Immature natural killer cell (primary cell): Measurements from ENCODE around the gene COL23A1. TPM values are rescaled to one million over a fixed set of nuclear protein-coding genes. Genes with fewer than 3 reads are reported as not detected.
"Not testable (repeated sequence)": the region's sequence is repeated elsewhere in the genome, so short reads cannot be mapped to it uniquely, and the experiment has no call there.

ENCODE experiments used
- DNase-seq, 3 donors: peaks; one replicate each; pipeline ENCODE4 v3.0.0; 2022; ENCODE audit warnings: mixed read lengths in 1 of 3
- H3K27ac Mint-ChIP-seq, 6 donors: one replicate each; pipeline ENCODE4 v1.8.0; 2020; ENCODE audit warnings: mixed read lengths in 6 of 6, mild to moderate bottlenecking in 5 of 6, inconsistent platforms in 4 of 6, moderate library complexity in 3 of 6
- H3K27me3 Mint-ChIP-seq, 3 donors: one replicate each; pipeline ENCODE4 v1.8.0; 2020 to 2021; ENCODE audit warnings: low read depth in 3 of 3, mild to moderate bottlenecking in 3 of 3, mixed read lengths in 3 of 3, moderate library complexity in 3 of 3, inconsistent platforms in 1 of 3
- H3K36me3 Mint-ChIP-seq, 3 donors: one replicate each; pipeline ENCODE4 v1.8.0; 2020; ENCODE audit warnings: mixed read lengths in 3 of 3, inconsistent platforms in 2 of 3, mild to moderate bottlenecking in 2 of 3
- H3K4me1 Mint-ChIP-seq, 2 donors: one replicate each; pipeline ENCODE4 v1.8.0; 2020; ENCODE audit warnings: inconsistent platforms in 2 of 2, mild to moderate bottlenecking in 2 of 2, mixed read lengths in 2 of 2, moderate library complexity in 1 of 2
- H3K4me3 Mint-ChIP-seq, 5 donors: one replicate each; pipeline ENCODE4 v1.8.0; 2020; ENCODE audit warnings: mild to moderate bottlenecking in 5 of 5, mixed read lengths in 5 of 5, inconsistent platforms in 3 of 5, moderate library complexity in 3 of 5
- H3K9me3 Mint-ChIP-seq, 6 donors: one replicate each; pipeline ENCODE4 v1.8.0; 2020; ENCODE audit warnings: mild to moderate bottlenecking in 6 of 6, mixed read lengths in 6 of 6, inconsistent platforms in 4 of 6, moderate library complexity in 3 of 6
- polyA plus RNA-seq, 3 donors: library from polyadenylated mRNA; unstranded; fragments of 300-500 nt; fragmentation: Illumina TruSeq; gene quantifications; one replicate each; pipeline ENCODE4 v1.2.3, GENCODE V29; 2021

The COL23A1 gene
- polyA plus RNA-seq, 3 donors from 2014 or later: 0.40 to 0.78 TPM; not detected in 1

DNA sequence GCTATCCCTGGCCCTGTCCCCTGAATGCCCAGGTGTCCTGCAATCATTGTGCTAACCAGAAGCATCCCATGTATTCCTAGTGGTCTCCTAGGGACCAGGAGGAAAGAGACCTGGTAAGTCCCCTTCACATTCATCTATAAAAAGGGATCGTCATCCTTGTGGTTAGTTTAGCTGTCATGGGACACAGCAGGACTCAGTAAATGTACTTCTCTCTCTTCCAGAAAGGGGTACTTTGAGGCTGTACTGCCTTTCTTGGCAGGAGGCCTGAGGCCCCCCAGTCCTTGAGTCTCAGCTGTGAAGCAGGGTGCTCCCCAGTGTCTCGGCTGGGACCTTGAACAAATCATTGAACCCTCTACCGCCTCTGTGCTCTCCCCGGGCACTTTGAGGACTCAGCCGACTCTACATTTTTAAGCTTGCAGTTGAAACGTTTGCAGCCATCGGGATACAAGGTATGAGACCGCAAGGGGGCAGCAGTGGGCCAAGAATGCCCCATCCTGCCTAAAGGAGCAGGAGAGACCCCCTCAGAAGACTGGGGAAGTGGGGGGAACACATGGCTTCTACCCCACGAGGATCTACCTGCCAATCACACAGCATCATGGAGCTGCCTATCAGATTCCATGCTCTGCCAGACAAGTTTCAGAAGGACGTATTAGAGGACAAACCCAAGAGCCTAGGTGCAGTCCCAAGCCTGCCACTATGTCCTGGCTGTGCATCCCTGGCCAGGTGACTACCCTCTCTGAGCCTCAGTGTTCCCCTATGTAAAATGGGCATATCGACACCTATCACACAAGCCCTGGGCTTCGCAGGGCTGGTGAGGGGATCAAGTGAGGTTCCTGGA is 355.2 kb downstream of the COL23A1 start:
- no peaks in the 10 kb centered on the region for H3K36me3 Mint-ChIP-seq
- H3K27ac Mint-ChIP-seq: peak overlapping the region; percentile 5 to 83 (median 56)
- H3K9me3 Mint-ChIP-seq: no peaks in the 10 kb centered on the region
- H3K4me1 Mint-ChIP-seq: peaks cover 71 to 80% of the 10 kb centered on the region in 2 donors
- DNase-seq: peak; percentile 65 to 73 (median 72)
- H3K4me3 Mint-ChIP-seq: peak overlapping the region; percentile 8 to 59 (median 26)
- peaks cover 2 to 15% (median 5%) of the 10 kb centered on the region in 3 donors for H3K27me3 Mint-ChIP-seq

DNA sequence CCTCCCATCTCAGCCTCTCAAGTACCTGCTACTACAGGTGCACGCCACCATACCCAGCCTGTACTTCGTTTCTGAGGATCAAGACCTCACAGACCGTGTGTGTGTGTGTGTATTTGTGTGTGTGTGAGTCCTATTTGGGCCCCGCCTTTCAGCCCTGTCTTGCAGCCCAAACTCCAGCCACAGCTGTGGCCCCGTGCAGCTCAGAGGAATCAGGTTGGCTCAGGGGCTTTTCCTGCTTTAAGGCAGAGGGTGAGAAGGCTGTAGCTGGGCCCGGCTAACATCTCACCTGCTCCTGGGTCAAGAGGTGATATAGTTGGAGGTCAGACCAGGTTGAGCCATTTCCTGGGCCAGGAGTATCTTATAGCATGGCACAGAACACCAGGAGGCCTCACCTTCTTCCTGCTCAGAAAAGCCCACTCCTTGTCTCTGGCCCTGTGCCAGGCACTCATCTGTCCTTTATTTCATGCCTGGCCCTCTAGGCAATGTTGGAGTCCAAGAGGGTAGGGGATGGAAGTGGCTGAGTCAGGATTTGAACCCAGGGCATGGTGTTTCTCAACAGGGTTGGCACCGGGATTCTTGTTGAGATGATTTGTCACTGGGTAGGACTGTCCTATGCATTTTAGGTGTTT is 356.0 kb downstream of the COL23A1 start:
- Mint-ChIP-seq H3K36me3 (peaks cover 3 to 4% (median 4%) of the 10 kb centered on the region in 3 donors), H3K4me1 (peaks cover 74 to 82% of the 10 kb centered on the region in 2 donors)

DNA sequence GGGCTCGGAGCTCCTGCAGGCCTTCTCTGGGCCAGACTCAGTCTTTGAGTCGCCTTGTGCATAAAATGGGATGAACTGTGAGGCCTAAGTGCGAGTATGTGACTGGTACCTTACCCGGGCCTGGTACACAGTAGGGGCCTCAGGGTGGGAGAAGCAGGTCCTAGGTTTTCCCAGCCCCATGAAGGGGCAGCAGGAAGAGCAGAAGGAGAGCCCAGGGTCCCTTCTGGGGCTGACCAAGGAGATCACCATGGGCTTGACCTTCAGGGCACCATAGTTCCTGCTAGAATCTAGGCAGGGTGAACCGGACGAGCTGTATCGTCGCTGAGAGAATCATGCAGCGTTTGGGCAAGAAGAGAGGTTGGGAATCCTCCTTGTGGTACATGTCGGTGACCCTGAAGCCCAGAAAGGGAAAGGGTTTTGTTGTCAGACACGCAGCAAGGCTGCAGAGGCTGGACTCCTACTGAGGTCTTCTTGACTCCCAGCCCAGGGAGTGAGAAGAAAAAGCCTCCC is 357.2 kb downstream of the COL23A1 start:
- H3K27me3 Mint-ChIP-seq: peaks cover 2 to 10% (median 5%) of the 10 kb centered on the region in 3 donors
- DNase-seq: no peak
- H3K27ac Mint-ChIP-seq: peak overlapping the region; percentile 66 to 87 (median 84)
- H3K36me3 Mint-ChIP-seq: peaks cover 4 to 8% (median 4%) of the 10 kb centered on the region in 3 donors
- H3K4me3 Mint-ChIP-seq: peak overlapping the region; percentile 66 to 85 (median 72)
- peaks cover 65 to 82% of the 10 kb centered on the region in 2 donors for H3K4me1 Mint-ChIP-seq
- H3K9me3 Mint-ChIP-seq: no peaks in the 10 kb centered on the region

More for the DNA sequence above, 356.0 kb downstream of the COL23A1 start:
- peaks cover 2 to 11% (median 5%) of the 10 kb centered on the region in 3 donors for H3K27me3 Mint-ChIP-seq
- H3K9me3 Mint-ChIP-seq: no peaks in the 10 kb centered on the region
- no peak for DNase-seq
- H3K27ac Mint-ChIP-seq: peak overlapping the region in 2 of 6 donors; percentile 57 to 66
- H3K4me3 Mint-ChIP-seq: peak overlapping the region in 4 of 5 donors; percentile 25 to 59 (median 30)

DNA sequence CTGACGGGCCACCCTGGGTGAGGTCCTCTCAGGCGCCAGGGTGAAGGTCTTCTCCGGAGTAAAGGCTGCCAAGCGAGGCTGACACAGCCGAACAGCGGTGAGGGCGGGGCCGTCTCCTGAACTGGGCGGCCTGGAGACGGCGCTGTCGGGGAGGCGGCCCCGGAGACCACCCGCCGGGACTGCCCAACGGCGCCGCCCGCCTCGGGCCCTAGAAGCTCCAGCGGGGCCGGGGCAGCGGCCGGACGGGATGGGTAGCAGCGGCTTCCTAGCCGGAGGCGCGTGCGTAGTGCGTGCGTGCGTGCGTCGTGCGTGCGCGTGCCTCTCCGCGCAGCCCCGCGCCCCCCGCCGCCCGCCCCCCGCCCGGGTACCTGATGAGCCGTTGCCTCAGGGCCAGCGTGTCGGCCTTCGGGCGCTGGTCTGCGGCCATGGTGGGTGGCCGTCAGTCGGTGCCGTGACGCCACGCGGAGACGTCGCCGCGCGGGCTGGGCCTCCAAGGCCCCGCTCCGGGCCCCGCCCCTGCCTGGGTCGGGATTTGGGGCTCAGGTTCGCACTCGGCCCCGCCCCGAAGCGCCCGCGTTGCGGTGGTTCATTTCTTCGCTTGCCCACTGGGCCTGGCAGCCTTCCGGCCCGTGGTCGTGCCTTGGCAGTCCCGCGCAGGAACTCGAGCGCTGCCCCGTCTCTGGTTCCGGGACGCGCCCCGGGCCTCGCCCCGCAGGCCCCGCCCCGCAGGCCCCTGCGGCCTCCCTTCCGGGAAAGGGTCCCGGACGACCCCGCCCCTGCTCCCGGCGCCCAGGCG is 357.9 kb downstream of the COL23A1 start, which contains the start of gene PHYKPL:
Gene PHYKPL (minus strand): TSS at position 679 of the 796 bp plus-strand sequence. CDS start 252 bp downstream, at position 427.
- H3K4me1 Mint-ChIP-seq: peaks cover 65 to 82% of the 10 kb centered on the region in 2 donors
- peak within 1 kb of the TSS; percentile 79 to 89 (median 85) for H3K4me3 Mint-ChIP-seq
- H3K9me3 Mint-ChIP-seq: no peaks in the 10 kb centered on the region
- DNase-seq: peak; percentile 72 to 76 (median 73)
- peaks cover 8 to 15% (median 10%) of the 10 kb centered on the region in 3 donors for H3K36me3 Mint-ChIP-seq
- H3K27ac Mint-ChIP-seq: peak within 1 kb of the TSS; percentile 66 to 93 (median 86)
- peaks cover 2 to 10% (median 5%) of the 10 kb centered on the region in 3 donors for H3K27me3 Mint-ChIP-seq

GRCh38 chr5:178231539-178232123 is 358.6 kb downstream of the COL23A1 start:
- DNase-seq: no peak
- Mint-ChIP-seq H3K27ac (peak overlapping the region; percentile 57 to 83 (median 78)), H3K4me3 (peak overlapping the region; percentile 79 to 89 (median 85)), H3K27me3 (peaks cover 2 to 5% (median 5%) of the 10 kb centered on the region in 3 donors), H3K36me3 (peaks cover 12 to 16% (median 15%) of the 10 kb centered on the region in 3 donors), H3K4me1 (peaks cover 60 to 82% of the 10 kb centered on the region in 2 donors), H3K9me3 (no peaks in the 10 kb centered on the region)

GRCh38 chr5:178230879-178231538 is 359.2 kb downstream of the COL23A1 start:
- H3K36me3 Mint-ChIP-seq: peaks cover 16 to 18% (median 16%) of the 10 kb centered on the region in 3 donors
- DNase-seq: no peak
- H3K4me1 Mint-ChIP-seq: peaks cover 56 to 81% of the 10 kb centered on the region in 2 donors
- H3K9me3 Mint-ChIP-seq: no peaks in the 10 kb centered on the region
- H3K4me3 Mint-ChIP-seq: peak overlapping the region; percentile 79 to 89 (median 85)
- H3K27me3 Mint-ChIP-seq: peaks cover 0 to 4% (median 2%) of the 10 kb centered on the region in 3 donors
- peak overlapping the region; percentile 57 to 83 (median 75) for H3K27ac Mint-ChIP-seq

GRCh38 chr5:178229861-178230260 is 360.3 kb downstream of the COL23A1 start:
- Mint-ChIP-seq H3K9me3 (no peaks in the 10 kb centered on the region), H3K4me1 (peaks cover 44 to 75% of the 10 kb centered on the region in 2 donors), H3K27ac (peak overlapping the region; percentile 9 to 71 (median 45)), H3K4me3 (peak overlapping the region; percentile 38 to 79 (median 56)), H3K27me3 (peaks cover 0 to 7% (median 0%) of the 10 kb centered on the region in 3 donors), H3K36me3 (peaks cover 16 to 20% (median 16%) of the 10 kb centered on the region in 3 donors)
- no peak for DNase-seq

GRCh38 chr5:178229111-178229510 is 361.1 kb downstream of the COL23A1 start:
- peak overlapping the region in 4 of 6 donors; percentile 12 to 74 (median 66) for H3K27ac Mint-ChIP-seq
- peaks cover 43 to 72% of the 10 kb centered on the region in 2 donors for H3K4me1 Mint-ChIP-seq
- not testable (repeated sequence) for H3K4me3 Mint-ChIP-seq, DNase-seq, H3K27me3 Mint-ChIP-seq, H3K9me3 Mint-ChIP-seq
- H3K36me3 Mint-ChIP-seq: peaks cover 16 to 22% (median 16%) of the 10 kb centered on the region in 3 donors

- H3K27ac Mint-ChIP-seq: peak overlapping the region in 2 of 6 donors; percentile 36 to 55
- H3K4me1 Mint-ChIP-seq: peaks cover 43 to 71% of the 10 kb centered on the region in 2 donors
- no peaks in the 10 kb centered on the region for H3K9me3 Mint-ChIP-seq
- H3K27me3 Mint-ChIP-seq: peaks cover 0 to 7% (median 0%) of the 10 kb centered on the region in 3 donors
- DNase-seq: no peak
- no peak overlapping the region for H3K4me3 Mint-ChIP-seq
- peaks cover 16 to 22% (median 16%) of the 10 kb centered on the region in 3 donors for H3K36me3 Mint-ChIP-seq
Observed at GRCh38 chr5:178228609-178229008, 361.6 kb downstream of the COL23A1 start.

DNA sequence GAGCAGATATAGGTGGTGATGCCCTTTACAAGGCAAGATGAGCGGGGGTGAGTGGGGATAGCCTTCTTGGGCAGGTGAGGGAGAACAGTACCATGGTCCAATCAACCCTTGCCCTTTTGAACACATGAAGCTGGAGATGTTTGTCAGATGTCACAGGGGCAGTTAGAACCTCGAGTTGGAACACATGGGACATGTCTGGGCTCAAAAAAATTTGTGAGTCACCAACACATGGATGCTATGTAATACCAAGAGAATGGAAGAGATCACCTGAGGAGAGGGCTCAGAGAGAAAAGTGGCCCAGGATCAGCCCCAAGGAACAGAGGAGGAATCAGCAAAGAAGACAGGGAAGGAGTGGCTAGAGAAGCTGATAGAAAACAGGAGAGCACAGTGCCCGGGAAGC is 362.3 kb downstream of the COL23A1 start:
- Mint-ChIP-seq H3K4me1 (peaks cover 44 to 70% of the 10 kb centered on the region in 2 donors), H3K27ac (peak overlapping the region in 4 of 6 donors; percentile 1 to 27 (median 12)), H3K9me3 (no peaks in the 10 kb centered on the region), H3K27me3 (peaks cover 0 to 5% (median 0%) of the 10 kb centered on the region in 3 donors), H3K4me3 (no peak overlapping the region), H3K36me3 (peaks cover 16 to 22% (median 16%) of the 10 kb centered on the region in 3 donors)
- no peak for DNase-seq

DNA sequence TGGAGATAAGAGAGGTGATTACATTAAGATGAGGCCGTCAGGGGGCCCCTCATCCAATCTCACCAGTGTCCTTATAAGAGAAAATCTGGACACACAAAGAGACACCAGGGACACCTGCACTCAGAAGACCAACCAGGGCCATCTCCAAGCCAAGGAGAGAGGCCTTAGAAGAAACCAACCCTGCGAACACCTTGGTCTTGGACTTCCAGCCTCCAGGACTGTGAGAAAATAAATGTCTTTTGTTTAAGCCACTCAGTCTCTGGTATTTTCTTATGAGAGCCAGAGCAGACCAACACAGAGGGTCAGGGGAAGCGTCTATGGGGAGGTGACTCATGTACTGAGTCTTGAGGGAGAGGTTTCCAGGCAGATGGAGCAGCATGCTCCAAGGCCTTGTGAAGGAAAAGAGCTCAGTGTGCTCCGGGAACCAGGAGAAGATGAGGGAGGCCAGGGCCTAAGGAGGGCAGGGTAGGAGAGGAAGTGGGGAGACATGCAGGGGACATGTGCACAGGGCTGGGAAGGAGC is 363.0 kb downstream of the COL23A1 start:
- no peak for DNase-seq
- Mint-ChIP-seq H3K4me3 (peak overlapping the region in 1 of 5 donors; percentile 13), H3K4me1 (peaks cover 43 to 71% of the 10 kb centered on the region in 2 donors), H3K36me3 (peaks cover 16 to 22% (median 16%) of the 10 kb centered on the region in 3 donors), H3K27ac (peak overlapping the region in 2 of 6 donors; percentile 19 to 27), H3K9me3 (no peaks in the 10 kb centered on the region), H3K27me3 (peaks cover 0 to 3% (median 0%) of the 10 kb centered on the region in 3 donors)

GRCh38 chr5:178225174-178225573 is 365.0 kb downstream of the COL23A1 start:
- peaks cover 16 to 28% (median 18%) of the 10 kb centered on the region in 3 donors for H3K36me3 Mint-ChIP-seq
- no peak overlapping the region for H3K27ac Mint-ChIP-seq
- H3K4me3 Mint-ChIP-seq: no peak overlapping the region
- peaks cover 31 to 72% of the 10 kb centered on the region in 2 donors for H3K4me1 Mint-ChIP-seq
- peaks cover 0 to 3% (median 2%) of the 10 kb centered on the region in 3 donors for H3K27me3 Mint-ChIP-seq
- no peak for DNase-seq
- no peaks in the 10 kb centered on the region for H3K9me3 Mint-ChIP-seq
